ENCODE results near the gene EIF2B4. TPM values are rescaled to one million over a fixed set of nuclear protein-coding genes. Genes with fewer than 3 reads are reported as not detected.

EIF2B4 gene
- 10 to 100 TPM; 46.9 to 51.8 TPM for total RNA-seq

- intact Hi-C loops (cut with DNase I): loop anchor here (10.0 kb wide), 1 partner anchor 155 kb away; the partner anchor contains the start of genes ATRAID, CAD and SLC5A6
- TF ChIP-seq CTCF (IDR thresholded peaks at IDR 0.05): peak; percentile 54 to 94 (median 80)
- TF ChIP-seq POLR2A (IDR thresholded peaks at IDR 0.05): peak; percentile 60
- TF ChIP-seq POLR2AphosphoS5 (IDR thresholded peaks at IDR 0.05): peak; percentile 99
- Histone ChIP-seq H3K4me1 (replicated peaks) (peaks cover 19% of the 10 kb centered on the region), H3K9me3 (no peaks in the 10 kb centered on the region), H3K36me3 (peaks cover 15 to 27% of the 10 kb centered on the region in 2 donors), H3K27ac (peak within 1 kb of the TSS; percentile 83 to 91), H3K27me3 (replicated peaks; ENCODE audit: insufficient read depth) (no peaks in the 10 kb centered on the region), H3K4me3 (peak within 1 kb of the TSS; percentile 71 to 82)
- WGBS: under 1% methylated on average over 80 of the region's 85 CpGs
- DNase-seq (ENCODE audit: low spot score): peak; percentile 99
Measured at GRCh38 chr2:27370026-27370815, at the start of gene EIF2B4, which contains the start of gene SNX17. Gene EIF2B4, minus strand, starts transcription at chr2:27370338. Its CDS starts 24 bp downstream, at chr2:27370314. Gene SNX17, plus strand, starts transcription at chr2:27370616. Its CDS starts 128 bp downstream, at chr2:27370744.

GRCh38 chr2:27416151-27416550 is 46.0 kb upstream of the EIF2B4 start:
- DNase-seq (ENCODE audit: low spot score): no peak
- intact Hi-C loops (cut with DNase I): no loop called here
- no peaks in the 10 kb centered on the region for H3K4me1 ChIP-seq (replicated peaks)
- no peaks in the 10 kb centered on the region for H3K27me3 ChIP-seq (replicated peaks; ENCODE audit: insufficient read depth)
- H3K9me3 ChIP-seq: no peaks in the 10 kb centered on the region
- no peaks in the 10 kb centered on the region for H3K36me3 ChIP-seq
- no peak overlapping the region for H3K27ac ChIP-seq
- 96% methylated on average over 6 of the region's 6 CpGs for WGBS
- TF ChIP-seq POLR2AphosphoS5 (IDR thresholded peaks at IDR 0.05) (no peak), CTCF (IDR thresholded peaks at IDR 0.05) (no peak), POLR2A (IDR thresholded peaks at IDR 0.05) (no peak)
- H3K4me3 ChIP-seq: no peak overlapping the region

- 80% methylated on average over 9 of the region's 9 CpGs for WGBS
- no peak overlapping the region for H3K4me3 ChIP-seq
- H3K27me3 ChIP-seq (replicated peaks; ENCODE audit: insufficient read depth): no peaks in the 10 kb centered on the region
- no peaks in the 10 kb centered on the region for H3K9me3 ChIP-seq
- DNase-seq (ENCODE audit: low spot score): no peak
- H3K27ac ChIP-seq: no peak overlapping the region
- H3K4me1 ChIP-seq (replicated peaks): no peaks in the 10 kb centered on the region
- intact Hi-C loops (cut with DNase I): no loop called here
- no peak for TF ChIP-seq POLR2A (IDR thresholded peaks at IDR 0.05)
- TF ChIP-seq CTCF (IDR thresholded peaks at IDR 0.05): no peak
- TF ChIP-seq POLR2AphosphoS5 (IDR thresholded peaks at IDR 0.05): no peak
- H3K36me3 ChIP-seq: no peaks in the 10 kb centered on the region
Measured at GRCh38 chr2:27412419-27413152, 42.4 kb upstream of the EIF2B4 start.

- Histone ChIP-seq H3K27me3 (replicated peaks; ENCODE audit: insufficient read depth) (no peaks in the 10 kb centered on the region), H3K36me3 (no peaks in the 10 kb centered on the region), H3K27ac (peak within 1 kb of the TSS; percentile 76 to 81), H3K9me3 (no peaks in the 10 kb centered on the region), H3K4me1 (replicated peaks) (no peaks in the 10 kb centered on the region), H3K4me3 (peak within 1 kb of the TSS; percentile 76 to 97)
- peak; percentile 95 for DNase-seq (ENCODE audit: low spot score)
- WGBS: under 1% methylated on average over 47 of the region's 82 CpGs
- intact Hi-C loops (cut with DNase I): loop anchor here (2.0 kb wide), 1 partner anchor 19 kb away; the partner anchor contains the start of gene NRBP1
- TF ChIP-seq CTCF (IDR thresholded peaks at IDR 0.05): peak in 2 of 4 experiments; percentile 17 to 23
- TF ChIP-seq POLR2A (IDR thresholded peaks at IDR 0.05): peak; percentile 59
- TF ChIP-seq POLR2AphosphoS5 (IDR thresholded peaks at IDR 0.05): peak; percentile 87
Measured at GRCh38 chr2:27409321-27410073, 39.4 kb upstream of the EIF2B4 start, which contains the start of gene PPM1G. Gene PPM1G, minus strand, starts transcription at chr2:27409591. Its CDS starts 169 bp downstream, at chr2:27409422.
